Calu3 (cell line): ENCODE results near the gene NKD1. TPM values are rescaled to one million over a fixed set of nuclear protein-coding genes. Genes with fewer than 3 reads are reported as not detected.

Experiments used
- BruUV-seq: library from RNA; stranded (reverse); fragments of 400-500 nt; replicated peaks from 2 replicates; lab custom pipeline; 2021; lab: Mats Ljungman, UMichigan
- CTCF ChIA-PET: fragments of 300-600 bp; sonication (Branson Sonifier 250); formaldehyde crosslinking; loops from one replicate; lab custom pipeline; 2022; ENCODE audit warnings: antibody characterized with exemption; lab: Charles Lee
- DNase-seq: peaks from one replicate; pipeline ENCODE4 v3.0.0; 2022
- H3K27ac Mint-ChIP-seq: one replicate; pipeline ENCODE4 v1.8.0; 2022; ENCODE audit warnings: mixed read lengths; ENCODE audit not compliant: unreplicated experiment
- H3K27me3 Mint-ChIP-seq: one replicate; pipeline ENCODE4 v1.8.0; 2022; ENCODE audit warnings: mixed read lengths; ENCODE audit not compliant: unreplicated experiment
- H3K36me3 Mint-ChIP-seq: one replicate; pipeline ENCODE4 v1.8.0; 2022; ENCODE audit warnings: mild to moderate bottlenecking, moderate library complexity, mixed read lengths; ENCODE audit not compliant: insufficient read depth, unreplicated experiment
- H3K4me1 Mint-ChIP-seq: one replicate; pipeline ENCODE4 v1.8.0; 2022; ENCODE audit warnings: mild to moderate bottlenecking, low read depth, mixed read lengths; ENCODE audit not compliant: unreplicated experiment
- H3K4me3 Mint-ChIP-seq: one replicate; pipeline ENCODE4 v1.8.0; 2022; ENCODE audit warnings: mild to moderate bottlenecking, low read depth, moderate library complexity, mixed read lengths; ENCODE audit not compliant: unreplicated experiment
- H3K9me3 Mint-ChIP-seq: one replicate; pipeline ENCODE4 v1.8.0; 2022; ENCODE audit warnings: low read depth, mixed read lengths; ENCODE audit not compliant: unreplicated experiment
- CTCF ChIP-seq: fragments of 200-600 bp; IDR thresholded peaks from one replicate; pipeline ENCODE4 v1.8.0; 2022; ENCODE audit warnings: antibody characterized with exemption; ENCODE audit not compliant: unreplicated experiment
- intact Hi-C: fragments of 100-400 bp; cut with micrococcal nuclease; formaldehyde crosslinking; loops from one replicate; pipeline ENCODE4 v1.10.0; 2022; ENCODE audit not compliant: unreplicated experiment
- total RNA-seq: library from RNA; stranded (reverse); gene quantifications from 2 replicates; pipeline ENCODE4 v1.2.3, GENCODE V29; 2022

Gene NKD1
- total RNA-seq, 1 experiment from 2014 or later = 0.31 TPM

- Mint-ChIP-seq H3K27me3 (peaks cover 50% of the 10 kb centered on the region), H3K4me3 (no peak overlapping the region), H3K4me1 (peaks cover 10% of the 10 kb centered on the region), H3K27ac (no peak overlapping the region), H3K36me3 (no peaks in the 10 kb centered on the region), H3K9me3 (no peaks in the 10 kb centered on the region)
- BruUV-seq = no TSS peak
- intact Hi-C loops = no loop called here
- TF ChIP-seq CTCF = no peak
- DNase-seq = no peak
- CTCF ChIA-PET = interaction anchor here (1.3 kb wide), 1 partner anchor 13 kb away, joined by 3 read pairs; no protein-coding TSS in a partner anchor
Measured at GRCh38 chr16:50613964-50614474, 65.8 kb downstream of the NKD1 start.

GRCh38 chr16:50614955-50615724 is 66.9 kb downstream of the NKD1 start:
- Mint-ChIP-seq H3K27ac (no peak overlapping the region), H3K9me3 (no peaks in the 10 kb centered on the region), H3K36me3 (no peaks in the 10 kb centered on the region), H3K4me3 (no peak overlapping the region), H3K4me1 (peaks cover 10% of the 10 kb centered on the region), H3K27me3 (peaks cover 60% of the 10 kb centered on the region)
- BruUV-seq = no TSS peak
- intact Hi-C loops = no loop called here
- CTCF ChIA-PET = interaction anchor here (1.3 kb wide), 1 partner anchor 12 kb away, joined by 3 read pairs; no protein-coding TSS in a partner anchor
- TF ChIP-seq CTCF = no peak
- no peak for DNase-seq

- BruUV-seq = no TSS peak
- no peak for TF ChIP-seq CTCF
- H3K4me1 Mint-ChIP-seq = peaks cover 10% of the 10 kb centered on the region
- no peak for DNase-seq
- CTCF ChIA-PET = no interaction called here
- intact Hi-C loops = no loop called here
- H3K36me3 Mint-ChIP-seq = no peaks in the 10 kb centered on the region
- peaks cover 60% of the 10 kb centered on the region for H3K27me3 Mint-ChIP-seq
- H3K9me3 Mint-ChIP-seq = no peaks in the 10 kb centered on the region
- no peak overlapping the region for H3K27ac Mint-ChIP-seq
- no peak overlapping the region for H3K4me3 Mint-ChIP-seq
Measured at GRCh38 chr16:50615891-50616290, 67.7 kb downstream of the NKD1 start.

GRCh38 chr16:50616386-50616785 is 68.2 kb downstream of the NKD1 start:
- TF ChIP-seq CTCF = no peak

More at GRCh38 chr16:50616386-50616785, 68.2 kb downstream of the NKD1 start:
- peaks cover 6% of the 10 kb centered on the region for H3K4me1 Mint-ChIP-seq
- no peak for DNase-seq
- no peaks in the 10 kb centered on the region for H3K36me3 Mint-ChIP-seq
- H3K4me3 Mint-ChIP-seq = no peak overlapping the region
- intact Hi-C loops = no loop called here
- no peaks in the 10 kb centered on the region for H3K9me3 Mint-ChIP-seq
- H3K27ac Mint-ChIP-seq = no peak overlapping the region
- no TSS peak for BruUV-seq
- CTCF ChIA-PET = no interaction called here
- peaks cover 62% of the 10 kb centered on the region for H3K27me3 Mint-ChIP-seq
